IPS-15b (cell line): ENCODE results near the gene DNAH17.

Experiments
- H3K27me3 ChIP-seq: one replicate; pipeline ENCODE4 v1.6.1; 2013; ENCODE audit warnings: low read length; ENCODE audit not compliant: control insufficient read depth, insufficient read depth
- H3K36me3 ChIP-seq: one replicate; pipeline ENCODE4 v1.6.1; 2013; ENCODE audit warnings: low read length; ENCODE audit not compliant: control insufficient read depth, insufficient read depth
- H3K4me1 ChIP-seq: one replicate; pipeline ENCODE4 v1.6.1; 2013; ENCODE audit warnings: mild to moderate bottlenecking, low read length; ENCODE audit not compliant: control insufficient read depth, insufficient read depth
- H3K4me3 ChIP-seq: one replicate; pipeline ENCODE4 v1.5.1; 2013; ENCODE audit warnings: low read depth, low read length
- H3K9ac ChIP-seq: one replicate; pipeline ENCODE4 v1.6.1; 2013; ENCODE audit warnings: low read depth, mild to moderate bottlenecking, low read length
- H3K9me3 ChIP-seq: one replicate; pipeline ENCODE4 v1.6.1; 2013; ENCODE audit warnings: mild to moderate bottlenecking, low read length; ENCODE audit not compliant: control insufficient read depth, insufficient read depth

The DNAH17 gene

GRCh38 chr17:78556812-78557211, 20.4 kb downstream of the DNAH17 start:
- Histone ChIP-seq H3K9me3 (no peaks in the 10 kb centered on the region), H3K9ac (no peak overlapping the region), H3K4me1 (no peaks in the 10 kb centered on the region), H3K36me3 (no peaks in the 10 kb centered on the region), H3K27me3 (no peaks in the 10 kb centered on the region), H3K4me3 (no peak overlapping the region)

- no peak overlapping the region for H3K9ac ChIP-seq
- no peak overlapping the region for H3K4me3 ChIP-seq
- no peaks in the 10 kb centered on the region for H3K36me3 ChIP-seq
- H3K9me3 ChIP-seq, result no peaks in the 10 kb centered on the region
- H3K27me3 ChIP-seq, result no peaks in the 10 kb centered on the region
- H3K4me1 ChIP-seq, result no peaks in the 10 kb centered on the region
Observed at GRCh38 chr17:78555746-78556401, 21.3 kb downstream of the DNAH17 start.

- Histone ChIP-seq H3K27me3 (no peaks in the 10 kb centered on the region), H3K4me1 (no peaks in the 10 kb centered on the region), H3K9me3 (no peaks in the 10 kb centered on the region), H3K4me3 (no peak overlapping the region), H3K9ac (no peak overlapping the region), H3K36me3 (no peaks in the 10 kb centered on the region)
Observed at GRCh38 chr17:78550464-78550863, 26.7 kb downstream of the DNAH17 start.

GRCh38 chr17:78548725-78549124, 28.5 kb downstream of the DNAH17 start:
- H3K4me1 ChIP-seq, result no peaks in the 10 kb centered on the region
- H3K9me3 ChIP-seq, result no peaks in the 10 kb centered on the region
- H3K27me3 ChIP-seq, result no peaks in the 10 kb centered on the region
- no peak overlapping the region for H3K4me3 ChIP-seq
- no peaks in the 10 kb centered on the region for H3K36me3 ChIP-seq
- no peak overlapping the region for H3K9ac ChIP-seq

- Histone ChIP-seq H3K36me3 (no peaks in the 10 kb centered on the region), H3K9me3 (no peaks in the 10 kb centered on the region), H3K9ac (no peak overlapping the region), H3K4me1 (no peaks in the 10 kb centered on the region), H3K4me3 (no peak overlapping the region), H3K27me3 (no peaks in the 10 kb centered on the region)
Observed at GRCh38 chr17:78547035-78547434, 30.2 kb downstream of the DNAH17 start.

GRCh38 chr17:78546476-78546875, 30.7 kb downstream of the DNAH17 start:
- Histone ChIP-seq H3K27me3 (no peaks in the 10 kb centered on the region), H3K9ac (no peak overlapping the region)

GRCh38 chr17:78544881-78545755, 32.1 kb downstream of the DNAH17 start:
- Histone ChIP-seq H3K9me3 (no peaks in the 10 kb centered on the region), H3K27me3 (no peaks in the 10 kb centered on the region), H3K4me3 (no peak overlapping the region), H3K36me3 (no peaks in the 10 kb centered on the region), H3K9ac (no peak overlapping the region), H3K4me1 (no peaks in the 10 kb centered on the region)

More at GRCh38 chr17:78546476-78546875, 30.7 kb downstream of the DNAH17 start:
- H3K4me3 ChIP-seq, result no peak overlapping the region
- H3K36me3 ChIP-seq, result no peaks in the 10 kb centered on the region
- H3K9me3 ChIP-seq, result no peaks in the 10 kb centered on the region
- no peaks in the 10 kb centered on the region for H3K4me1 ChIP-seq

GRCh38 chr17:78541488-78542206, 35.5 kb downstream of the DNAH17 start:
- Histone ChIP-seq H3K27me3 (no peaks in the 10 kb centered on the region), H3K36me3 (no peaks in the 10 kb centered on the region), H3K9me3 (no peaks in the 10 kb centered on the region), H3K4me3 (no peak overlapping the region), H3K4me1 (no peaks in the 10 kb centered on the region), H3K9ac (no peak overlapping the region)

GRCh38 chr17:78539781-78540180, 37.4 kb downstream of the DNAH17 start:
- Histone ChIP-seq H3K27me3 (no peaks in the 10 kb centered on the region), H3K4me3 (no peak overlapping the region), H3K4me1 (no peaks in the 10 kb centered on the region)

GRCh38 chr17:78538033-78538776, 39.0 kb downstream of the DNAH17 start:
- H3K4me1 ChIP-seq, result no peaks in the 10 kb centered on the region
- H3K4me3 ChIP-seq, result no peak overlapping the region
- H3K27me3 ChIP-seq, result no peaks in the 10 kb centered on the region
- no peaks in the 10 kb centered on the region for H3K9me3 ChIP-seq
- H3K36me3 ChIP-seq, result no peaks in the 10 kb centered on the region
- H3K9ac ChIP-seq, result no peak overlapping the region

More at GRCh38 chr17:78539781-78540180, 37.4 kb downstream of the DNAH17 start:
- Histone ChIP-seq H3K9me3 (no peaks in the 10 kb centered on the region), H3K36me3 (no peaks in the 10 kb centered on the region), H3K9ac (no peak overlapping the region)

- no peaks in the 10 kb centered on the region for H3K4me1 ChIP-seq
- H3K36me3 ChIP-seq, result no peaks in the 10 kb centered on the region
- no peak overlapping the region for H3K4me3 ChIP-seq
- no peak overlapping the region for H3K9ac ChIP-seq
- H3K9me3 ChIP-seq, result no peaks in the 10 kb centered on the region
- H3K27me3 ChIP-seq, result no peaks in the 10 kb centered on the region
Observed at GRCh38 chr17:78537217-78537860, 39.9 kb downstream of the DNAH17 start.
